ENCODE results near the gene SCUBE1. TPM values are rescaled to one million over a fixed set of nuclear protein-coding genes. Genes with fewer than 3 reads are reported as not detected.

Gene SCUBE1
- total RNA-seq, 4 donors from 2014 or later: 0.28 to 3.7 (median 1.7) TPM

- no peak for DNase-seq (ENCODE audit: low spot score)
- TF ChIP-seq, protein P1, sequence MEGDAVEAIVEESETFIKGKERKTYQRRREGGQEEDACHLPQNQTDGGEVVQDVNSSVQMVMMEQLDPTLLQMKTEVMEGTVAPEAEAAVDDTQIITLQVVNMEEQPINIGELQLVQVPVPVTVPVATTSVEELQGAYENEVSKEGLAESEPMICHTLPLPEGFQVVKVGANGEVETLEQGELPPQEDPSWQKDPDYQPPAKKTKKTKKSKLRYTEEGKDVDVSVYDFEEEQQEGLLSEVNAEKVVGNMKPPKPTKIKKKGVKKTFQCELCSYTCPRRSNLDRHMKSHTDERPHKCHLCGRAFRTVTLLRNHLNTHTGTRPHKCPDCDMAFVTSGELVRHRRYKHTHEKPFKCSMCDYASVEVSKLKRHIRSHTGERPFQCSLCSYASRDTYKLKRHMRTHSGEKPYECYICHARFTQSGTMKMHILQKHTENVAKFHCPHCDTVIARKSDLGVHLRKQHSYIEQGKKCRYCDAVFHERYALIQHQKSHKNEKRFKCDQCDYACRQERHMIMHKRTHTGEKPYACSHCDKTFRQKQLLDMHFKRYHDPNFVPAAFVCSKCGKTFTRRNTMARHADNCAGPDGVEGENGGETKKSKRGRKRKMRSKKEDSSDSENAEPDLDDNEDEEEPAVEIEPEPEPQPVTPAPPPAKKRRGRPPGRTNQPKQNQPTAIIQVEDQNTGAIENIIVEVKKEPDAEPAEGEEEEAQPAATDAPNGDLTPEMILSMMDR (IDR thresholded peaks at IDR 0.05): no peak
- ATAC-seq (ENCODE audit: low FRiP score): no peak
These were observed 134.3 kb downstream of the SCUBE1 start for GRCh38 chr22:43208703-43209522.

GRCh38 chr22:43207849-43208702 is 135.1 kb downstream of the SCUBE1 start:
- no peak for ATAC-seq (ENCODE audit: low FRiP score)
- TF ChIP-seq, protein P1 (IDR thresholded peaks at IDR 0.05): no peak
- no peak for DNase-seq (ENCODE audit: low spot score)

DNA sequence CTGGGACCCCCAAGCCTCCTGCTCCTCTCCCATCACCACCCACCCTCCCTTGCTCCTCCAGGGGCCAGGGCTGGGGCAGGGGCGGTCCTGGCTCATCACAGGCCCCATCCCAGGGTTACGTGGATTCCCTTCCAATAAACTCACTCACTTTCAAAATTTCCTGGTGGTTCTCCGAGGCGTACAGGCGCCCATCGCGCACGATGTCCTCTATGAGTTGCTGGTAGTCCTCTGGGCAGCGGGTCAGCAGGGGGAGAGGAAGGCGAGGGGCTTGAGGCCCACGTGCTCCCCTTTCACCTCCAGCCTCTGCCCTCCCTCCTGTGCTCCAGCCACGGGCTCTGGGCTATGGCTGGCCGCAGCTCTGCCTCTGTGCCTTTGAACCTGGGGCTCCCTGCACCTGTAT is 135.8 kb downstream of the SCUBE1 start:
- ATAC-seq (ENCODE audit: low FRiP score) (no peak), DNase-seq (ENCODE audit: low spot score) (no peak)
- TF ChIP-seq, protein P1 (IDR thresholded peaks at IDR 0.05): no peak

DNA sequence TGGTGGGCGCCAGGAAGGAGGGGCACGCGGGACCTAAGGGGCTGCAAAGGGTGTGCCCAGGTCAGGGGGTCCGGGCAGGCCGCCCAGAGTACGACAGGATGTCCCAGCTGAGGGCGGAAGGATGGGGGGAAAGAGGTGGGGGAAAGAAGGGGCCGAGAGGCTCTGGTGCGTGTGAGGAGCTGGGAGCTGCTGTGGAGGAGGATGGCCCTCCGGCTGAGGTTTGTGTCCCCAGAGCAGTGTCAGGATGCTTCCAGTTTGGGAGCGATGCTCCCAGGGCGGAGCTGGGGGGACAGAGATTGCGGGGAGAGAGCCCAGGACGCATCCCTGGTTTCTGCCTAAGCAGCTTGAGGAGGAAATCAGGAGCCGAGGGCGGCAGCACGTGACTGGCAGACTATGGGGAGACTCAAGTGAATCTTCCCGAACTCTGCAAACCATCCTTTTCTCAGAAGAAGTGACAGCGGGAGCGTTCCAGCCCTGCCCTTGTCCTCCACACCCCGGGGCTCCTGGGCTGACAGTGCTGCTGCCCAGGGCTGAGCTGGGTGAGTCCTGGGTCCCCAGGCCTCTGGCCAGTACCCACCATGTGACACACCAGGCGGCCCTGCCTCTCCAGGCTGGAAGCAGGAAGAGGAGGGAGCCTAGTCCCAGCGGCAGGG is 136.5 kb downstream of the SCUBE1 start:
- TF ChIP-seq, protein P1 (IDR thresholded peaks at IDR 0.05): no peak
- no peak for ATAC-seq (ENCODE audit: low FRiP score)
- DNase-seq (ENCODE audit: low spot score): no peak

DNA sequence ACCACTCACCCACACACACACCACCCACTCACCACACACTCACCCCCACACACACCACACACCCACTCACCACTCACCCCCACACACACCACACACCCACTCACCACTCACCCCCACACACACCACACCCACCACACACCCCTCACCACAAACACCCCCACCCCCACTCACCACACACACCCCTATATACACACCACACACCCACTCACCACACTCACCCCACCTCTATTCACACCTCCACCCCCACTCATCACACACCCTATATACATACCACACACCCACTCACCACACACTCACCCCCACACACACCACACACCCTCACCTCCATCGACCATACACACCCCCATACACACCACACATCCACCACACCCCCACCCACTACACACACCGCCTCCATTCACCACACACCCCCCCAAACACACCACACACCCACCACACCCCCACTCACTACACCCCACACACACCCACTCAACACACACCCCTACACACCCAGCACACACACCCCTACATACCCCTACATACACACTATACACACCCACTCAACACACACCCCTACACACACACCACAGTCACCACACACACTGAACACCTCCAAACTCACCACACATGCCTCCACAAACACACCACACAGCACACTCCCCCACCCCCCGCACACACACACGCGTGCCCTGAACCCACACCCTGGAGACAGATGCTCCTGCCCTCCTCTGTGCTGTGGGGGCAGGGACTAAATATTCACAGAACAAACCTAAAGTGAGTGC is 137.2 kb downstream of the SCUBE1 start:
- DNase-seq (ENCODE audit: low spot score) (no peak), ATAC-seq (ENCODE audit: low FRiP score) (no peak)
- TF ChIP-seq, protein P1 (IDR thresholded peaks at IDR 0.05): no peak

- DNase-seq (ENCODE audit: low spot score) (no peak), ATAC-seq (ENCODE audit: low FRiP score) (no peak)
- TF ChIP-seq, protein P1 (IDR thresholded peaks at IDR 0.05): no peak
These were observed 137.9 kb downstream of the SCUBE1 start for GRCh38 chr22:43205261-43205691.

All from omental fat pad (tissue), 4 donors.